Neuronal stem cell (in vitro differentiated cells): ENCODE measurements around the gene BACE2.
A peak's percentile ranks its signal among the peaks of the same experiment; 100 is the strongest.

Experiments used
- DNase-seq: peaks from one replicate; pipeline ENCODE4 v3.0.0-alpha.2; 2013; ENCODE audit warnings: low spot score
- H2AFZ ChIP-seq: one replicate; pipeline ENCODE4 v1.6.1; 2013; ENCODE audit warnings: mild to moderate bottlenecking, low read length, inconsistent platforms
- H2AK5ac ChIP-seq: 2 replicates; pipeline ENCODE4 v1.6.1; 2013; ENCODE audit warnings: low read depth, mild to moderate bottlenecking, inconsistent platforms, low read length, moderate library complexity, mixed read lengths
- H2BK120ac ChIP-seq: 2 replicates; pipeline ENCODE4 v1.6.1; 2013; ENCODE audit warnings: low read depth, mild to moderate bottlenecking, inconsistent platforms, low read length, moderate library complexity, mixed read lengths
- H2BK12ac ChIP-seq: one replicate; pipeline ENCODE4 v1.6.1; 2013; ENCODE audit warnings: low read length, inconsistent platforms
- H2BK15ac ChIP-seq: 2 replicates; pipeline ENCODE4 v1.6.1; 2013; ENCODE audit warnings: mild to moderate bottlenecking, low read length, inconsistent platforms, mixed read lengths
- H2BK5ac ChIP-seq: one replicate; pipeline ENCODE4 v1.6.1; 2013; ENCODE audit warnings: inconsistent platforms, mild to moderate bottlenecking, low read length, moderate library complexity
- H3K14ac ChIP-seq: one replicate; pipeline ENCODE4 v1.6.1; 2013; ENCODE audit warnings: low read length, inconsistent platforms
- H3K18ac ChIP-seq: 2 replicates; pipeline ENCODE4 v1.6.1; 2013; ENCODE audit warnings: low read length, inconsistent platforms
- H3K23ac ChIP-seq: 2 replicates; pipeline ENCODE4 v1.6.1; 2013; ENCODE audit warnings: low read depth, mild to moderate bottlenecking, mixed read lengths, low read length, inconsistent platforms; ENCODE audit not compliant: poor library complexity
- H3K27ac ChIP-seq: replicated peaks from 3 replicates; pipeline ENCODE4 v1.5.1; 2013; ENCODE audit warnings: low read length, inconsistent platforms
- H3K27me3 ChIP-seq, 3 experiments: 2 replicates each; pipeline ENCODE4 v1.6.1; 2013; ENCODE audit warnings: low read length in 3 of 3, mild to moderate bottlenecking in 2 of 3, inconsistent platforms in 1 of 3, low read depth in 1 of 3, mixed read lengths in 1 of 3, moderate library complexity in 1 of 3; ENCODE audit not compliant: control insufficient read depth in 3 of 3, insufficient read depth in 3 of 3
- H3K36me3 ChIP-seq, 2 donors: replicated peaks in 1 of 2; 2 replicates each; pipeline ENCODE4 v1.6.1; 2013; ENCODE audit warnings: low read length in 2 of 2; ENCODE audit not compliant: control insufficient read depth in 2 of 2, insufficient read depth in 2 of 2
- H3K4ac ChIP-seq: 2 replicates; pipeline ENCODE4 v1.6.1; 2013; ENCODE audit warnings: inconsistent platforms, mild to moderate bottlenecking, low read length, moderate library complexity
- H3K4me1 ChIP-seq, 2 donors: 1 replicate in 1 of 2; 2 replicates in 1 of 2; pipeline ENCODE4 v1.6.1; 2013; ENCODE audit warnings: low read length in 2 of 2, low read depth in 1 of 2; ENCODE audit not compliant: control insufficient read depth in 2 of 2, insufficient read depth in 1 of 2
- H3K4me2 ChIP-seq: one replicate; pipeline ENCODE4 v1.6.1; 2013; ENCODE audit warnings: mild to moderate bottlenecking, low read length, inconsistent platforms; ENCODE audit not compliant: insufficient read depth, poor library complexity, severe bottlenecking
- H3K4me3 ChIP-seq, 2 donors: 2 replicates each; pipeline ENCODE4 v1.5.1; 2013; ENCODE audit warnings: low read length in 2 of 2, mild to moderate bottlenecking in 2 of 2, inconsistent platforms in 1 of 2, moderate library complexity in 1 of 2
- H3K79me1 ChIP-seq: one replicate; pipeline ENCODE4 v1.6.1; 2013; ENCODE audit warnings: low read depth, mild to moderate bottlenecking, inconsistent platforms, low read length, moderate library complexity
- H3K9ac ChIP-seq: one replicate; pipeline ENCODE4 v1.6.1; 2013; ENCODE audit warnings: mild to moderate bottlenecking, low read depth, low read length, inconsistent platforms; ENCODE audit not compliant: poor library complexity
- H3K9me3 ChIP-seq, 2 donors: replicated peaks in 1 of 2; 2 replicates each; pipeline versions ENCODE3 to v1.6.1; 2013; ENCODE audit warnings: low read length in 2 of 2, mild to moderate bottlenecking in 2 of 2, inconsistent platforms in 1 of 2, low read depth in 1 of 2, mixed read lengths in 1 of 2, moderate library complexity in 1 of 2; ENCODE audit not compliant: control insufficient read depth in 2 of 2, insufficient read depth in 1 of 2
- H4K8ac ChIP-seq: one replicate; pipeline ENCODE4 v1.6.1; 2013; ENCODE audit warnings: low read depth, mild to moderate bottlenecking, inconsistent platforms, low read length, moderate library complexity
- H4K91ac ChIP-seq: one replicate; pipeline ENCODE4 v1.6.1; 2013; ENCODE audit warnings: low read length, low read depth, mild to moderate bottlenecking, inconsistent platforms; ENCODE audit not compliant: poor library complexity
- WGBS, 2 donors: extraction: QIAGEN DNeasy Blood & Tissue Kit; methylation state at CpG; one replicate each; pipeline ENCODE4 v1.1.7; 2013; ENCODE audit warnings: missing lambda C conversion rate in 2 of 2, mixed read lengths in 1 of 2; ENCODE audit not compliant: insufficient read length in 2 of 2, insufficient replicate concordance in 1 of 2; ENCODE audit errors: extremely low coverage in 2 of 2; 5-methylcytosine and 5-hydroxymethylcytosine counted together

Gene BACE2

GRCh38 chr21:41185802-41186201 lies 17.8 kb downstream of the BACE2 start:
- no peak overlapping the region for H3K9ac ChIP-seq
- peaks cover 0 to 1% of the 10 kb centered on the region in 2 donors for H3K4me1 ChIP-seq
- no peak overlapping the region for H4K8ac ChIP-seq
- H2BK5ac ChIP-seq = no peak overlapping the region
- H2BK15ac ChIP-seq = no peak overlapping the region
- no peaks in the 10 kb centered on the region for H3K9me3 ChIP-seq
- H3K4ac ChIP-seq = no peak overlapping the region
- no peak overlapping the region for H2AK5ac ChIP-seq
- no CpG with 5 or more reads among the region's 6 CpGs for WGBS, 2 donors
- no peak for DNase-seq
- H3K23ac ChIP-seq = no peak overlapping the region
- H3K4me2 ChIP-seq = no peak overlapping the region
- H3K36me3 ChIP-seq = no peaks in the 10 kb centered on the region
- H2BK120ac ChIP-seq = no peak overlapping the region
- H3K27ac ChIP-seq = no peak overlapping the region
- no peak overlapping the region for H2AFZ ChIP-seq
- no peaks in the 10 kb centered on the region for H3K27me3 ChIP-seq
- H3K14ac ChIP-seq = no peak overlapping the region
- no peak overlapping the region for H4K91ac ChIP-seq
- H3K79me1 ChIP-seq = no peaks in the 10 kb centered on the region
- H3K4me3 ChIP-seq = no peak overlapping the region
- no peak overlapping the region for H3K18ac ChIP-seq
- H2BK12ac ChIP-seq = no peak overlapping the region

- no peaks in the 10 kb centered on the region for H3K27me3 ChIP-seq
- no peak overlapping the region for H2AFZ ChIP-seq
- H2AK5ac ChIP-seq = no peak overlapping the region
- no peak overlapping the region for H3K18ac ChIP-seq
- no peak overlapping the region for H2BK15ac ChIP-seq
- H3K4ac ChIP-seq = no peak overlapping the region
- H3K23ac ChIP-seq = no peak overlapping the region
- peaks cover 0 to 1% of the 10 kb centered on the region in 2 donors for H3K4me1 ChIP-seq
- no peaks in the 10 kb centered on the region for H3K9me3 ChIP-seq
- H4K91ac ChIP-seq = no peak overlapping the region
- no peak overlapping the region for H3K9ac ChIP-seq
- H3K4me2 ChIP-seq = no peak overlapping the region
- no peak for DNase-seq
- no peak overlapping the region for H4K8ac ChIP-seq
- no peak overlapping the region for H3K14ac ChIP-seq
- no peak overlapping the region for H3K27ac ChIP-seq
- no peak overlapping the region for H3K4me3 ChIP-seq
- H2BK12ac ChIP-seq = no peak overlapping the region
- no peaks in the 10 kb centered on the region for H3K79me1 ChIP-seq
- WGBS, 2 donors = no CpG with 5 or more reads among the region's 9 CpGs
- H2BK120ac ChIP-seq = no peak overlapping the region
- H3K36me3 ChIP-seq = no peaks in the 10 kb centered on the region
- no peak overlapping the region for H2BK5ac ChIP-seq
Measured at GRCh38 chr21:41186755-41187536, 19.0 kb downstream of the BACE2 start.

GRCh38 chr21:41187537-41188025 lies 19.6 kb downstream of the BACE2 start:
- no peak overlapping the region for H2BK12ac ChIP-seq
- no peak overlapping the region for H2BK120ac ChIP-seq

GRCh38 chr21:41188486-41189149 lies 20.7 kb downstream of the BACE2 start:
- Histone ChIP-seq H3K27me3 (no peaks in the 10 kb centered on the region), H3K27ac (no peak overlapping the region), H4K91ac (no peak overlapping the region), H3K4ac (no peak overlapping the region), H3K9me3 (no peaks in the 10 kb centered on the region), H3K36me3 (no peaks in the 10 kb centered on the region), H3K79me1 (no peaks in the 10 kb centered on the region), H2AFZ (no peak overlapping the region), H3K18ac (no peak overlapping the region), H3K4me3 (peak overlapping the region in 1 of 2 donors; percentile 50), H2AK5ac (no peak overlapping the region), H2BK15ac (no peak overlapping the region), H3K4me2 (no peak overlapping the region), H2BK12ac (no peak overlapping the region), H3K23ac (no peak overlapping the region), H2BK120ac (no peak overlapping the region), H3K9ac (no peak overlapping the region), H2BK5ac (no peak overlapping the region), H3K14ac (no peak overlapping the region), H4K8ac (no peak overlapping the region), H3K4me1 (no peaks in the 10 kb centered on the region)
- DNase-seq = no peak
- no CpG with 5 or more reads among the region's 6 CpGs for WGBS, 2 donors

More at GRCh38 chr21:41187537-41188025, 19.6 kb downstream of the BACE2 start:
- no peak overlapping the region for H3K18ac ChIP-seq
- no peak overlapping the region for H3K9ac ChIP-seq
- H3K14ac ChIP-seq = no peak overlapping the region
- WGBS, 2 donors = no CpG with 5 or more reads among the region's 6 CpGs
- no peak overlapping the region for H3K4me3 ChIP-seq
- H4K91ac ChIP-seq = no peak overlapping the region
- H3K4ac ChIP-seq = no peak overlapping the region
- H3K27ac ChIP-seq = no peak overlapping the region
- H3K79me1 ChIP-seq = no peaks in the 10 kb centered on the region
- no peak overlapping the region for H2BK5ac ChIP-seq
- H3K27me3 ChIP-seq = no peaks in the 10 kb centered on the region
- no peaks in the 10 kb centered on the region for H3K9me3 ChIP-seq
- DNase-seq = no peak
- H4K8ac ChIP-seq = no peak overlapping the region
- H2BK15ac ChIP-seq = no peak overlapping the region
- no peaks in the 10 kb centered on the region for H3K36me3 ChIP-seq
- H2AFZ ChIP-seq = no peak overlapping the region
- no peak overlapping the region for H3K4me2 ChIP-seq
- no peak overlapping the region for H3K23ac ChIP-seq
- H3K4me1 ChIP-seq = peaks cover 0 to 1% of the 10 kb centered on the region in 2 donors
- no peak overlapping the region for H2AK5ac ChIP-seq
